ENCODE data around the gene ELL3. TPM values are rescaled to one million over a fixed set of nuclear protein-coding genes. Genes with fewer than 3 reads are reported as not detected.
"Not testable (repeated sequence)": the region's sequence is repeated elsewhere in the genome, so short reads cannot be mapped to it uniquely, and the experiment has no call there.

The ELL3 gene
- total RNA-seq, 1 donor from 2014 or later, result 1.5 TPM

GRCh38 chr15:43748376-43748775, 28.4 kb downstream of the ELL3 start:
- intact Hi-C loops (cut with DNase I), result no loop called here
- no peak for ATAC-seq
- no peak for DNase-seq (ENCODE audit: missing footprints)

GRCh38 chr15:43746903-43747309, 29.9 kb downstream of the ELL3 start:
- DNase-seq (ENCODE audit: missing footprints); intact Hi-C loops (cut with DNase I): not testable (repeated sequence)
- peak; percentile 4 for ATAC-seq

GRCh38 chr15:43746245-43746902, 30.4 kb downstream of the ELL3 start, which contains the start of gene PDIA3:
PDIA3 (plus strand) TSS chr15:43746438; CDS start chr15:43746540, 102 bp downstream.
- ATAC-seq (peak; percentile 98), DNase-seq (ENCODE audit: missing footprints) (peak; percentile 97)
- intact Hi-C loops (cut with DNase I), result not testable (repeated sequence)

- intact Hi-C loops (cut with DNase I), result no loop called here
- ATAC-seq, result no peak
- no peak for DNase-seq (ENCODE audit: missing footprints)
Observed at GRCh38 chr15:43735416-43735815, 41.4 kb downstream of the ELL3 start.

GRCh38 chr15:43728053-43728725, 48.6 kb downstream of the ELL3 start:
- intact Hi-C loops (cut with DNase I); DNase-seq (ENCODE audit: missing footprints); ATAC-seq: not testable (repeated sequence)

GRCh38 chr15:43726306-43726705, 50.5 kb downstream of the ELL3 start:
- DNase-seq (ENCODE audit: missing footprints); ATAC-seq; intact Hi-C loops (cut with DNase I): not testable (repeated sequence)

GRCh38 chr15:43723151-43723550, 53.6 kb downstream of the ELL3 start:
- ATAC-seq (no peak), DNase-seq (ENCODE audit: missing footprints) (no peak)
- intact Hi-C loops (cut with DNase I), result no loop called here

Small RNA genes lying within 50 kb of the gene (microRNA-seq; reads per million reads assigned to microRNA genes)
- gene MIR1282, result not detected

Other genes with a start within 250 kb of the ELL3 start
- gene PPIP5K1, start 186.8 kb downstream of the ELL3 start, total RNA-seq, result 15.7 TPM
- gene CKMT1B, start 182.9 kb downstream of the ELL3 start, total RNA-seq, result 0.76 TPM
- not detected for gene STRC, start 158.2 kb downstream of the ELL3 start, total RNA-seq
- gene CATSPER2, start 128.1 kb downstream of the ELL3 start, total RNA-seq, result 0.54 TPM
- gene CKMT1A, start 83.1 kb downstream of the ELL3 start, total RNA-seq, result 0.43 TPM
- 166 TPM for gene PDIA3, start 30.5 kb downstream of the ELL3 start, total RNA-seq
- gene SERF2, start 15.4 kb upstream of the ELL3 start, total RNA-seq, result 1,102 TPM
- 0.30 TPM for gene SERINC4, start 23.3 kb upstream of the ELL3 start, total RNA-seq
- 16.4 TPM for gene HYPK, start 23.6 kb upstream of the ELL3 start, total RNA-seq
- gene MFAP1, start 47.7 kb upstream of the ELL3 start, total RNA-seq, result 18.9 TPM
- gene WDR76, start 50.0 kb upstream of the ELL3 start, total RNA-seq, result 2.1 TPM

Measured in Right ventricle myocardium inferior (tissue), 1 donor.